NCI-H1694 (cell line): ENCODE measurements around the gene DUOXA2.
"Not testable (repeated sequence)": the region's sequence is repeated elsewhere in the genome, so short reads cannot be mapped to it uniquely, and the experiment has no call there.

Experiments used
- DNase-seq: peaks from one replicate; lab custom pipeline; 2025; lab: John Stamatoyannopoulos, UW

Gene DUOXA2

DNA sequence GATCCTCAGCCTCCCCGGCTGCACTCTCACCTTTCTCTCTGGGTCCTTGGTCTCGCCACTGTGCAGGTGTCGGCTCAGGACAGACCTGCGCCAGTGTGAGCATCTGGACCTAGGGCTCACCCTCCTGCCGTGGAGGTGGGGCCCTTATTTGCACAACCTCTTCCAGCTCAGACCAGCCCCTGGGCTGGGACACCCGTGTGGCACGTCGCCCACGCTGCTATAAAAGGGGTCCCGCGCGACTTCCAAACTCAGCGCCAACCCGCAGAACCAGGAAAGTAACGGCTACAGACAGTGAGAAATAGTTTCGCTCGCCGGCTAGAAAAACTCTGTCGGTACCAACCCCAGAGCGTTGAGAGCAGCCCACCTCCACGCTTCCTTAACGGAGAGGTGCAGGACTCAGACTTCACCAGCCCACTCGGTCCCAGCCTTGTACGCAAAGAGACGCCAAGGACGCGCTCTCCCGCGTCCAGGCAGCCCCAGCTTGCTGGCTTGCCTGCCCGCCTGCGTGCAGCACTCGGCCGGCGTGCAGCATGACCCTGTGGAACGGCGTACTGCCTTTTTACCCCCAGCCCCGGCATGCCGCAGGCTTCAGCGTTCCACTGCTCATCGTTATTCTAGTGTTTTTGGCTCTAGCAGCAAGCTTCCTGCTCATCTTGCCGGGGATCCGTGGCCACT lies at the start of gene DUOXA2, which contains the start of gene DUOX2:
DUOXA2 (plus strand) TSS at position 251 of the 675 bp plus-strand sequence; CDS start at position 531, 280 bp downstream.
DUOX2 (minus strand) TSS at position 97 of the 675 bp plus-strand sequence. CDS start 761 bp downstream, outside the sequence.
- no peak for DNase-seq

DNA sequence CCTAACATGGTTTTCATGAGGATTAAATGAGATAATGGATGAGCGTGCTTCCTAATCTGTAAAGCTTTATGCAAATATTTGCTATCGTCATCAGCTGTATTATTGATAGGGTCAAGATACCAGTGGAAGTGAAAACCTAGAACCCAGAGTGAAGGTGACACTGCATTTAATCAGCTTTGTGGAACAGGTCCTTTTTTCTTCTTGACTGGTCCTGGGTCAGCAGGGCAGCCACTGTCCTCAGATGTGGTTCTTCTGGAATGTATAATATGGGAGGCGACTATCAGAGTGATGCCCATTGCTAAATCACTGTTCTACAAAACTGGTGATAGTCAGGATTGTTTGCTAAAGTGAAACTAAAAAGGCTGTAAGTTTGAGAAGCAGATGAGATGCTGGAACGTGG lies 49.7 kb upstream of the DUOXA2 start:
- no peak for DNase-seq

DNA sequence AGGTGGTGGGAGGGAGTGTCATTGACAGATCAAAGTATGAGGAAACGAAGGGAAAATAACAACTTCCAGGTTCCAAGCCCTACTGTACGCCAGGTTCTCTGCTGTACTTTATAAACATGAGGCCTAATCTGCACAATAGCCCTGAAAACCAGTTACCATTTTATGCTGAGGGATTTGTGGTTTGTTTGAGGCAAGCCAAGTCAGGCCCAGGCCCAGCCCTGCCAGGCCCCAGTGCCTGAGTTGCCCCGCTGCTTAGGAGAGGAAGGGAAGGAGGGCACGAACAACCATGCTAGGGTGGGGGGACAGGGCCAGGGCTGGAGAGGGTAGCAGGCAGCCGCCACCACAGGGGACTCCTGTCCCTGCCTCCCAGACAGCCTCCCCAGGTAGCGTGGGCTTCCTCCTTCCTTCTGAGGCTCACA lies 44.2 kb upstream of the DUOXA2 start:
- DNase-seq, result not testable (repeated sequence)

DNA sequence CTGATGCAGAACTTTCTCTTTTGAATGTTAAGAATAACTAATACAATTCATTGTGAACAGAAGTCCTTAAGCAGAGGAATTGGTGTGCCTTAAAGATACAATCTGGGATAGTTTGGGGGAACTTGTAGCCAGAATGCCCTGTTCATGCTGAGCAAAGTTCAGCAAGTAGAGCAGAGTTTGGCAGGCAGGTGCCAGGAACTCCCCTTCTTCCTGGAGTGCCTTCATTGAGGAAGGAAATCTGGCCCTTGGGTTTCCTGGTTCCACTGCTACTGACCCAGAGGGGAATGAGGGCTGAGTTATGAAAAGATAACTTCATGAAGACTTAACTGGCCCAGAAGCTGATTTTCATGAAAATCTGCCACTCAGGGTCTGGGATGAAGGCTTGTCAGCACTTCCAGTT lies 40.5 kb upstream of the DUOXA2 start:
- DNase-seq, result not testable (repeated sequence)

DNA sequence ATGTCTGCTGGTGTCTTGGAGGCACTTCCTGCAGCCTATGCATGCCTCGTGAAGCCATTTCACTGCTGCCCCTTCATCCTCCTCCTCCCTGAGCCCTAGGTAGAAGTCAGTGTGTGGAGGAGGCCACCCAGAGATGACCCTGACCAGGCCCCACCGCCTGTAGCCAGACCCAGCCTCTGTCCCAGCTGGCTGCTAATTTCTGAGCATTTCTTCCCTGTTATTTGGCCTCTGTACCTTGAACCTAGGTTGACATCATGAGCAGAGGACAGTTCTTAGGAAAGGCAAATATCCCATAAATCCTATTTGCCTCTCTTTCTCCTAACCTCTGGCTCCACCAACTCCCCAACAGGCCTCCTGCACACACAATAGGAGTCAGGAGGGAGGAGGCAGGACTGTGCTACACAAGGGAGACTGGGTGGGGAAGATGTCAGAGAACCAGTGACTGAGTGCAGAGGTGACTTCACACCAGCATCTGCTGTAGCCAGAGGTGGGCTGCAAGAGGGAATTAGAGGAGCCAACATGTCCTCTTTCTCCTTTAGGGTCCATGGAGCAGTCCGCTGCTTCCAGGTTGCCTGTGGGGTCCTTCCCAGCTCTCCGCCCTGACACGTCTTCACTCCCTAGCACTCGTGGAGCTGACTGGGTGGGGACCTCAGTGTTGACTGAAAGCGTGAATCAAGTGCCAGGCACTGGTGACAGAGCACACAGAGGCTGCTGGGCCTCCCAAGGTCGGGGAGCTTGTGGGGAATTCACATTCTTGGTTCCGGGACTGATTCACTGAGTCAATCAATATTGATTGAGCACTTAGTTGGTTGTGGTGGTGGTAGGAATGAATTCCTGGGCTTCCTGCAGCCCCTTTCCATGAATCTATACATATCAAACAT lies 38.4 kb upstream of the DUOXA2 start:
- not testable (repeated sequence) for DNase-seq

DNA sequence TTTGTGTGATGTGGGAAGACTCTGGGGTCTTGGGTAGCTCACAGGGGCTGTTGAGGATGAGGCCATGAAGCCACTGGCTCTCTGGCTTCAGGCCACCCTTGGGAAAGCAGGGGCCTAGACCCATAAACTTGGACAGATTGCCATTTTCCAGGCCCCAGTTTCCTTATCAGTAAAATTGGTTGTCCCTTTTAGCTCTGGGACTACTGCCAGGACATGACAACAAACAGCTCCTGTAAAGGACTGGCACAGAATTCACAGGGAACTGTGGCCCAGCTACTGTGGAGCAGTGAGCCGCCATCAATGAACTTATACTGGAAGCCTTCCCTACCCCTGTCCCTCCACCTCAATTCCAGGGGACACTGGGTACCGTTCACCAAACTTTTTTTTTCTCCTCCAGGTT lies 36.7 kb upstream of the DUOXA2 start:
- DNase-seq, result peak; percentile 1

DNA sequence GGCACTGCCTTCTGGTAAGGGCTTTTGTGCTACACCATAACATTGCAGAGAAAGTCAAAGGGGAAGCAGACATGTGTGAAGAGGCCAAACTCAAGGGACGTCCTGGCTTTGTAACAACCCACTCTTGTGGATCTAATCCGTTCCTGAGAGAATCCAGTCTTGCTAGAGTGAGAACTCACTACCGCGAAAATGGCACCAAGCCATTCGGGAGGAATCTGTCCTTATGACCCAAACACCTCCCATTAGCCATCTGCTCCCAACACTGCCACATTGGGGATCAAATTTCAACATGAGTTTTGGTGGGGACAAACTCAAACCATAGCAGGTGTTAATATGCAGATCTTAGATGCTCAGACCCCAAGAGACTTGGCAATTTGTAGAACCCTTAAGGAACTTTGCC lies 34.9 kb upstream of the DUOXA2 start:
- DNase-seq, result peak; percentile 51

DNA sequence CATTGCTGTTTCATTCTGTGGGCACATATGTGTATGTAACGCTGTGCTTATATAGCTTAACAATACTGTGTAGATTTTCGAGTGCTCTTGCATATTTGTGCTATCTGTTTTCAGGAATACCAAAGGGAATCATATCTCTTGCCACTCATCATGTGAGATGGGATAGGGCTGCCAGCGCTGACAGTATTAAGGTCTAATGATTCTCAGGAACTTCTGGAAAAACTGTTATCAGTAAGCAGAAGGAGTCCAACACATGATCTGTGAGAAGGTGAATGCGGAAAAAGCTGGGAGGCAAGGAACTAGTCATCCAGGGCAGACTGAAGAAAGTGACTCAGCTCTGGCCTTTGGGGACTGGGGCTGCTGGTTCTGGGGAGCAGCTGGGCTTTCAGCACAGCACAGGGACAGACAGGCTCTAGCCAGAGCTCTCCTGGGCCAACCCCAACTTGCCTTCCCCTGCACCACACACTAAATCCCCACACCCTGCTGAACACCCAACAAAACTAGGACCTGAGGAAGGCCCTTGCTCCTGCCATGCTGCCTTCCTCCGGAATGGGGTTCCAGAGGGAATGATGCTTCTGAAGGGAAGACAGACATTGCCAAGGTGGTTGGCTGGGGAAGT lies 34.4 kb upstream of the DUOXA2 start:
- not testable (repeated sequence) for DNase-seq

DNA sequence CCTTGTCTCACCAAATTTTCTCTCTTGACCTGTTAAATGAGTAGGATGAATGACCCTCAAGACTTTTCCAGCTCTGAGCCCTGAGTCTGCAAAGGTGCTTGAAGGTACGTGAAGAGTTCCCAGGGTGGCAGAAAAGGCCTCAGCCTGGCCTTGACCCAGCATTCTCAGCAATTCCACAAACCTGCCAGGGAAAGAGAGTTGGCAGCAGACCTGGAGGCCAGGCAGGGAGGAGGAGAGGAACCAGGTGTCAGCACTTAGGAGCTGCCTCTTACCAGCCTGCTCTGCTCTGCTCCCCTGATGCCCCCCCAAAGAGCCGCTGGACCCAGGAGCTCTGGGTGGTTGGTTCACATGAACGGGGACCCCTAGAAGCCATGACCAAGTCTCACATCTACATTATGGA lies 33.5 kb upstream of the DUOXA2 start:
- not testable (repeated sequence) for DNase-seq

DNA sequence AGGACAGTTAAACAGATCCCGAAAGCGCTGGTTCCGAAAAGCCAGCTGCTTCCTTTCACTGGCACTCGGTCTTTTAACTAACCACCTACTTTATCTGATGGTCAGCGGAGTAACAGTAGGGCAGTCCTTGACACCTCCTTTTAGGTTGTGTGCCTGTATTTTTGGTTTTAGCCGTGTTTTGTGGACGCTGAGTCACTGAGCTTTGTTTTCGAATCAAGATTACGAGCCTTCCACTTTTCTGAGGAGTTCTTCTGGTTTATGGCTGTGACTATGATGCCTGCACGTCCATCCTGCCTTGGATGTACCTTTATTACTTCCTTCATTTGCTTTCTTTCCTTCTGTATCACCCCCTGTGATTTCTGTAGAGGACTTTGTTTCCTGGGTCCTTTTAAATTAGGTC lies 31.7 kb upstream of the DUOXA2 start:
- DNase-seq, result not testable (repeated sequence)

DNA sequence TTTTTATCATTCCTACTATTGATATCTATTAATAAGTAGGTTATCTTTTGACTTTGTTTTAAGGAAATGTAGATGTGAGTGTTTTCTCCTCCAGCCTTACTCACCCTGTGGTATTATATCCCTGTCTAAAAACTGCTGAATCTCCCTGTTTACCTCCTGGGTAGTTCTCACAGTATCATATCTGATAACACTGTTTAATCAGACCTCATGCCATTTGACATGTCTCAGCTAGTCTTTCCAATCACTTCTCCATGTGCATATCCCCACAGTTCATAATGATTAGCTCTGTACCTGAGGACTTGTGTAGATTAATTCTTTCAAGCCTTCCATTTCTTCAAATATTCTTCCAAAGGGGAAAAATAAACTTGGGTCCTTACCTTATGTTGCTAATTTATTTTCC lies 30.9 kb upstream of the DUOXA2 start:
- no peak for DNase-seq

DNA sequence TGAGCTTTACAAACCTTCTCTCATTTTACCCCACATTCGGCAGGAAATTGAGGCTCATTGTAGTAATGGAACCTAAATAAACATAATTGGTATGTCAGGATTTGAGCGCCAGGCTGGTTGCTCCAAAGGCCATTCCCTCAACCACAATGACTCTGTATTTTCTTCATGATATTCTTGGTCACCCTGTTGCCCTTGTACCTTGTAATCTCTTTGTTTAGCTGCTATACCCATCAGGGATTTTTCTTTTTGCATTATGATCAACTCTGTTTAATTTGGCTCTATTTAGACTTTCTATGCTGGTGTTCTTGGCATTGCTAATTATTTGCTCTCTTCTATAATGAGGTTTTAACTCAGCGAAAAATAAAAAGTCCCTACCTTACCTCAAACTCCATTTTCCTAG lies 30.0 kb upstream of the DUOXA2 start:
- DNase-seq, result no peak

DNA sequence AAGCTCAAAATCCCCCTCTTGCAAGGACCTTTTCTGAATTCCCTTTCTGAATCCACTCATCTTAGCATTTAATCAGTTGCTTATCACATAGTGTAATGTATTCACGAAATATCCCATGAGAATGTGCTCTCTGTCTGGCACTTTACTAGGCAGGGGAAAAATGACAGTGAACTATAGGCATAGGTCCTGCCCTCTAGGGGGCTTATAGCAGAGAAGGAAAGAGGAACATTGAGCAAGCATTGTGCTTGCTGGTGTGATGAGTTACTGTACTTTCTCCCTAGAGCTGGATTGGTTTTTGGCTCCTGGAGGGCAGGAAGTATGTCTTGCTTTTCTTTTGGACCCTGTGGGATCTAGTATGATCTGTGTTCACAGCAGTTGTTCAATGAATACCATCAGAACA lies 26.6 kb upstream of the DUOXA2 start:
- no peak for DNase-seq

DNA sequence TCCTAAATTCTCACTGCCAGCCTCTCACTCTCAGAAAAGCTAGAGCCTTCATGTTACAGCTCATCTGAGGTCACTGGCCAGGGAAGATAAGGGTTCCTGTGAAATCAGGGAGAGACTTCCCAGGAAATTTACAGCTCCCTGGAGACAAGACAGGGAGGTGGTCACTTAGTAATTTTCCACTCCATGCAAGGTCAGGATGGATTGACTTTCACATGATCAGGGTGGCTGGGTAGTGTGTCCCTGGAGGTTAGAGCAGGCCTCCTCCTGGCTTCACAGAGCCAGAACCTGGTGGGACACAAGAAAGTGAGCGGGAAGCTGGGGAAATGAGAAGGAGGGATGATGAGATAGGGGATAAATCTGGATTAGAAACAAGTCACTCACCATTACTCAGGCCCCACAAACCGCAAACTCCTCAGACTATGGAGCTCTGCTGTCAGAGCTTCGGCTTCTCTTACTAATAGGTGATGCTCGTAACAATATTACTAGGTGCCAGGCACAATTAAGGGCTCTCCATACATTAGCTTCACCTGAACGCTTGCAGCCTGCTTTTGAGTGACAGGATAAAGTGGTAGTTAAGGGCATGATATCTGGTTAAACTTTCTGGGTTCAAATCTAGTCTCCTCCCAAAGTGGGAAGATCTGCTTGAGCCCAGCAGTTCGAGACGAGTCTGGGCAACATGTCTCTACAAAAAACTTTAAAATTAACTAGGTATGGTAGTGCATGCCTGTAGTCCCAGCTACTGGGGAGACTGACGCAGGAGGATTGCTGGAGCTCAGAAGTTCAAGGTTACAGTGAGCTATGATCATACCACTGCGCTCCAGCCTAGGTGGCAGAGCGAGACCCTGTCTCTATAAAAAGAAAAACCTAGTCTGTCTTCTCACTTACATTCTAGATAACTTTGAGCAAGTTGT lies 25.1 kb upstream of the DUOXA2 start:
- DNase-seq, result no peak

DNA sequence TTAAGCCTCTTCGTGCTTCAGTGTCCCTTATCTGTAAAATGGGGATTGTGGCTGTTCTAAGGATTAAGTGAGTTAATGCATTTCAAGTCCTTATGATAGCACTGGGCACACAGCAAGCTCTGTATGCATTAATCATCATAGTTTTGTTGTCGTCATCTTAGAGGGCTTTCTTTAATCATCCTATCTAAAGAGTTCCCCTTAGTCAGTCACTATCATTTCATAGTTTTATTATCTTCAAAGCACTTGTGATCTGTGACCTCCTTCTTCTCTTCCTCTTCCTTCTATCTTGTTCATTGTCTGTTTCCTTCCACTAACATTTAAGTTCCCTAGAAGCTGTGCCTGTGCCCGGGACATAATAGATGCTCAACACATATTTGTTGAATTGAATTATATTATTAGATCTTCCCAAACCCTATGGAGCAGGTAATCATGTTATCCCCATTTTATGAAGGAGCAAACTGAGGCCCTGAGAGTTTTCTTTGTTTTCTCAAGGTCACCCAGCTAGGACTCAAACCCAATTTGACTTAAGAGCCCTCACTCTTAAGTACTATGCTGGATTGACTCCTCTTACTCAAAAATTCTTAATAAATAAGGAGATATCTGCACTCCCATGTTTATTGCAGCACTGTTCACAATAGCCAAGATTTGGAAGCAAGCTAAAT lies 24.3 kb upstream of the DUOXA2 start:
- no peak for DNase-seq

DNA sequence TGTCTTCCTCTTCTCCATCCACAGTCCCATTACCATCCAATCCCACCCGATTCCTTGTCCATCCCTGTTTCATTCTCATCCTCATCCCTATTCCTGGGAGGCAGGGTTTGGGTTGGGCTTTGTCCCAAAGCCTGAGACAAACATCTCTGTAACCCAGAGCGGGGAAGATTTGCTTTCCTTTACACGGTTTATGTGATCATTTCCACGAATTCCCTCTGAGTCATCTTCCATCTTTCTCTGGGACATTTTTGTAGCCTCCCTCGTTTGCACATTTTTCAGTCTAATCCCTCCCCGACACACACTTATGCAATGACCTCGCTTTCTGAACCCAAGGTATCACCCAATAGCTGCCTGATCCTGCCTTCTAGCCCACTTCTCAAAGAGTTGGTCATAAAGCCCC lies 23.0 kb upstream of the DUOXA2 start:
- no peak for DNase-seq

DNA sequence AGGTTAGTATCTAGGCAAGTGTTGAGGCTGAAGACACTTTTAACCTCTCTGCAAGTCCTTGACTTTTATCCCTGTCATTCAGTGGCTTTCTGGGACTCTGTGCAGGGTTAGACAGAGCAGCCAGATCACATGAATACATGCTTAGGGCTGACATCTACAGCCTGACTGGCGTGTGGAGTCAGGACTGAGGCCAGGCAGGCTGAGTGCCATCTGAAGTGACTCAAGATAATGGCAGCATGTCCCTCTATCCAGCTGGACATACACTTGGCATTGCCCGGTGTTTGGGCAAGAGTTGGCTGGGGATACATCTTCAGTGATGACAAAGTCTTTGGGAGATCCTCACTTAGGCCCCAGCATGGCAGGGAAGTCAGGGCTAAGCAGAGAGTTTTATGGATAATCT lies 22.6 kb upstream of the DUOXA2 start:
- DNase-seq, result no peak

DNA sequence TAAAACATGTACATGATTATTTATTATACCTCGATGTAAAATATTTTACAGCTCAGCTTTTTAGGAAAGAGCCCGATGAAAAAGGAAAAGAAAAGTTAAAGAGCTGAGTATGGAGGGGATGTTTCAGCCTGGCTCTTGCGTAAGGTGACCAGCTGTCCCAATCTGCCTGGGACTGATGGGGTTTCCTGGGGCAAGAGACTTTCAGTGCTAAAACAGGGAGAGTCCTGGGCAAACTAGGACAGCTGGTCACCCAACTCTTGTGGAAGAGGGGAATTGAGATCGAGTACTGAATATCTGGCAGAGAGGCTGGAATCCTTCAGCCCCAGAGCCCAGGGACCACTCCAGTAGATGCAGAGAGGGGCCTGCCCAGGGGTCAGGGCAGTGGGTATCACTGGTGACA lies 21.1 kb upstream of the DUOXA2 start:
- DNase-seq, result no peak

DNA sequence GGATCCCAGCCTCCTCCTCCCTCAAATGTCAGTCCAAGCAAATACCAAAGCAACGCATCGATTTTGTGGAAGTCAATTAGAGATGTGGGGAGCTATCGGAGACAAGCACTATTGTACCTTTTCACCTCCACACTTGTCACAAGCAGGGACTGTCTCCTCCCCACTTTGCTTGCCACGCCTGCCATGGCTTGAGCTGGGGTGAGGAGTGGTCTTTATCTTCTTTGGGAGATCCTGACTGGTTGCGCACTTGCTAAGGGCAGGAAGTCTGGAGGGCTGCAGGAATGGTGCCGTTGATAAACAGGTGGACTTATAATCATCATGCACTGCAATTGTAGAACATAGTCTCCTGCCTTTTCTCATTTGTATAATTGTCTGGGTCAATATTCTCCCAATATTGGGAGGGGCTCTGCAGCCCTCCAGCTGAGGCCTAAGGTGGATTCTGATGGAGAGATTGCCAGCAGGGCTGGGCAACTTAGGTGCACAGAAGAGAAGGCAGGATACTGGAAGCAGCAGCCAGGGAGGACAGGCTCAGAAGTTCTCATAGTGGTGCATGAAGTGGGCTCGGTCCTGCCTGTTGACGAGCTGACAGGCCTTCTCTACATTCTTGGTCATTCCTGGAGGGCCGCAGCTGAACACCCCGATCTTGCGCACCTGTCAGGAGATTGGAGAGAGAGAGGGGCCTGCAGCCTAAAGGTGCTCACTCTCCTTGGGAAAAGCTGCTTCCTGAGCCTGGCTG lies 20.3 kb upstream of the DUOXA2 start:
- no peak for DNase-seq

DNA sequence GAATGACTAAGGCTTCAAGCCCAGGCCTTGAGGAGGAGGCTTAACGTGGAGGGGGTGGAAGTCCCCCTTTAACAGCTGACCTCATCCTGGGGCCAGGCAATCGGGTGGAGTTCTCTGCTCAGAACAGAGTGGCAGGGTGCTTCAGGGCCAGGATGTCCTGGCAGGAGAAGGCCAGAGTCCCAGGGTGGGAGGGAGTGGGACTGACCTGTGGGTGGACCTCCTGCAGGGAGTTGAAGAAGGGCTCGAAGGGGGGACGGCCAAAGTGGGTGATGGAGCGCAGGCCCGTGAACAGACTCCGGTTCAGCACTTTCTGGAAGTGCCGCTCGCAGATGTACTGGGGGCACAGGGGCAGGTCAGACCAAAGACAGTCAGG lies 19.8 kb upstream of the DUOXA2 start:
- no peak for DNase-seq

DNA sequence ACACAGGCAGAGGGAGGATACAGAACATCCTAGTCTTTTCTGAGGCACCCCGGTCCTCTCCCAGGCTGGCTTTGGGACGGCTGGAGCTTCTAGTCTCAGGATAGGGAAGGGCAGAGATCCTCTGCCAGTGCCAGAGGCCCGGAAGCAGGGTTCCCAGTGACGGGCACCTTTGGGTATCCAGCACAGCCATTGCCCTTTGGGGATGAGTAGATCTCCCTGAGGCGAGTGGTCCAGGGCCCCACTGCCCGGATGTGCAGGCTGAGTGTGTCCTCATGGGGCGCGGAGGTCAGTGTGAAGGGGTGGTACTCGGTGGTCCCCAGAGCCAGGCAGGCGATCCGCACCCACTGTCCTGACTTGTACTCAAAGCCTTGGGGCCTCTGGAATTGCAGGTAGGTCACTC lies 18.5 kb upstream of the DUOXA2 start:
- no peak for DNase-seq
